CD4-positive, alpha-beta T cell treated with Interleukin-6 at 100 ng/mL for 8 hours (primary cell): ENCODE measurements around the gene SLC25A21.
"Not testable (repeated sequence)": the region's sequence is repeated elsewhere in the genome, so short reads cannot be mapped to it uniquely, and the experiment has no call there.

Experiments
- DNase-seq: peaks from one replicate; pipeline ENCODE4 v3.0.0-alpha.2; 2020; ENCODE audit warnings: mixed read lengths, low spot score

The SLC25A21 gene

GRCh38 chr14:37172024-37172869, at the start of gene SLC25A21:
SLC25A21 (minus strand) TSS chr14:37172606.
- DNase-seq, result no peak

DNA sequence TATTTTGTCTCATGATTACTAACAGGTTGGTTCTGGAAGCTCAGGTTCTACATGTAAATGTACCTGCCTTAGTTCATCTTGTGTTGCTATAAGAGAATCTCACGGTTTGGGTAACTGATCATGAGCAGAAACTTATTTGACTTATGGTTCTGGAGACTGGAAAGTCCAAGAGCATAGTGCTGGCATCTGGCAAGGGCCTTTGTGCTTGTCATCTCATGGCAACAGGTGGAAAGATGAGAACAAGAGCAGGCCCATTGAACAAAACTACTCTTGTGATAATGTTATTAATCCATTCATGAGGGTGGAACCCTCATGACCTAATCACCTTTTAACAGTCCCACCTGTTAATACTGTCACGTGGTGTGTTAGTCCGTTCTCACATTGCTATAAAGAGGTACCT, 48.7 kb upstream of the SLC25A21 start:
- DNase-seq, result no peak

DNA sequence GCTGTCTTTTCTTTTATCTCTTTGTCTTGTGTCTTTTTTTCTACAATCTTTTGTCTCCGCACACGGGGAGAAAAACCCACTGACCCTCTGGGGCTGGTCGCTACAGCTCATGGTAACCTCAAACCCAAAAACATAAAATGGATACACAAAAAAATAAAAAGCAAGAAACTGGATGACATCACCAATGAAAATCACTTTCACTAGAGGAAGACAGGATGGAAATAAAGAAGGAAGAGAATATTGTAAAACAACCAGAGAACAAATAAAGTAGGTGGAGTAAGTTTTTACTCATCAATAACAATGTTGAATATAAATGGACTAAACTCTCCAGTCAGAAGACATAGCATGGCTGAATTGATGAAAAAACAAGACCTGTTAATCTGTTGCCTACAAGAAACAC, 42.9 kb upstream of the SLC25A21 start:
- DNase-seq, result no peak

- DNase-seq, result no peak
These were observed 40.6 kb upstream of the SLC25A21 start for GRCh38 chr14:37213016-37213415.

- DNase-seq, result no peak
These were observed 38.0 kb upstream of the SLC25A21 start for GRCh38 chr14:37210448-37210847.

DNA sequence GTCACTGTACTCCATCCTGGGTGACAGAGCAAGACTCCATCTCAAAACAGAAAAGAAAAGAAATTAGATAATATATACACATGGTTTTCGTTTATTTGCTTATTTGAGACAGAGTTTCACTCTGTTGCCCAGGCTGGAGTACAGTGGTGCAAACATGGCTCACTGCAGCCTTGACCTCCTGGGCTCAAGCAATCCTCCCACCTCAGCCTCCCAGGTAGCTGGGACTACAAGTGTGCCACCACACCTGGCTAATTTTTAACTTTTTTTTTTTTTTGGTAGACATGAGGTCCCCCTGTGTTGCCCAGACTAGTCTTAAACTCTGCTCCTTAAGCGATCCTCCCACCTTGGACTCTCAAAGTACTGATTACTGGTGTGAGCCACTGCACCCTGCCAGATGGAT, 37.2 kb upstream of the SLC25A21 start:
- DNase-seq, result not testable (repeated sequence)

DNA sequence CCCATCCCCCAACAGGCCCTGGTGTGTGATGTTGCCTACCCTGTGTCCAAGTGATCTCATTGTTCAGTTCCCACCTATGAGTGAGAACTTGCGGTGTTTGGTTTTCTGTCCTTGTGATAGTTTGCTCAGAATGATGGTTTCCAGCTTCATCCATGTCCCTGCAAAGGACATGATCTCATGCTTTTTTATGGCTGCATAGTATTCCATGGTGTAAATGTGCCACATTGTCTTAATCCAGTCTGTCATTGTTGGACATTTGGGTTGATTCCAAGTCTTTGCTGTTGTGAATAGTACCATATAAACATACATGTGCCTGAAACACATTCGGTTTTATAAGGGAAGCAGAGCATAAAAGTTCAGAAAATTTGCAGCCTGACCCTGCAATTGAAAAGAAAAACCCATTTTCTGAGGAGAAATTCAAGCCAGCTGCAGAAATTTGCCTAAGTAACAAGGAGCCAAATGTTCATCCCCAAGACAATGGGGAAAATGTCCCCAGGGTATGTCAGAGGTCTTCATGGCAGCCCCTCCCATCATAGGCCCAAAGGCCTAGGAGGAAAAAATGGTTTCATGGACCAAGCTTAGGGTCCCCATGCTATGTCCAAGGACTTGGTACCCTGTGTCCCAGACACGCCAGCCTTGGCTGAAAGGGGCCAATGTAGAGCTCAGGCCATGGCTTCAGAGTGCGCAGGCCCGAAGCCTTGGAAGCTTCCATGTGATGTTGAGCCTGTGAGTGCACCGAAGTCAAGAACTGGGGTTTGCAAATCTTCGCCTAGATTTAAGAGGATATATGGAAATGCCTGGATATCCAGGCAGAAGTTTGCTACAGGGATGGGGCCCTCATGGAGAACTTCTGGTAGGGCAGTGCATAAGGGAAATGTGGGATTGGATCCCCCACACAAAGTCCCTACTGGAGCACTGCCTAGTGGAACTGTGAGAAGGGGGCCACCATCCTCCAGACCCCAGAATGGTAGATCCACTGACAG, 33.5 kb upstream of the SLC25A21 start:
- DNase-seq, result not testable (repeated sequence)

DNA sequence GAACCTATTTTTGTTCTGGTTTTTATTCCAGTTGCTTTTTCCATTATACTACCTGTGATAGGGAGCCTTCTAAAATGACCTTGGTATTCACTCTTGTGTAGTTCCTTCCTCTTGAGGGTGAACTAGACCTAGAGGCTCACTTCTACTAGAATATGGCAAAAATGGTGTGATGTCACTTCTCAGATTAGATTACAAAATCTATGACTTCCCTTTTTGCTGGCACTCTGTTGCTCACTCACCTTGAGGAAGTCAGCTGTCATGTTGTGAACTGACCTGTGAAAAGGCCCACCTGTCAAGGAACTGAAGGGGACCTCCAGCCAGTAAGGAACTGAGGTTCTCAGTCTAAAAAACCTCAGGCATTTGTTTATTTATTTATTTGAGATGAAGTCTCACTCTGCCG, 31.0 kb upstream of the SLC25A21 start:
- DNase-seq, result no peak

DNA sequence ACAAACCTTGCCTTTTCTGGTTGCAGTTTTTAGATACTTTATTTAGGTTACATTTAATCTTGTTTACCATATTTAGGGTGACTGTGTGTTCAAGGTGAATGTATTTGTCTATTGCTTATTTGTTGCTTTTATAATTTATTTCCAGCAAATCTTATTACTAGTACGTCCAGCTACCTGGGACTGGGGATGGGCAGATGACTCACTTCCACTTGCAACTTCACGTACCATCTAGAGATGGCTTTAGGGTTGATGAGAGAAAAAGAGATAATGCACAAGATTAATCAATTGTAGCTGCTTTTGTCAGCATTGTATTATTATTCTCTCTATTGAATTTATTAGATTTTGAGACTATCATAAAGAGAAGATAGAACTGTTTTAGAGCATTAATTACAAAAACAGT, 30.4 kb upstream of the SLC25A21 start:
- DNase-seq, result no peak

DNA sequence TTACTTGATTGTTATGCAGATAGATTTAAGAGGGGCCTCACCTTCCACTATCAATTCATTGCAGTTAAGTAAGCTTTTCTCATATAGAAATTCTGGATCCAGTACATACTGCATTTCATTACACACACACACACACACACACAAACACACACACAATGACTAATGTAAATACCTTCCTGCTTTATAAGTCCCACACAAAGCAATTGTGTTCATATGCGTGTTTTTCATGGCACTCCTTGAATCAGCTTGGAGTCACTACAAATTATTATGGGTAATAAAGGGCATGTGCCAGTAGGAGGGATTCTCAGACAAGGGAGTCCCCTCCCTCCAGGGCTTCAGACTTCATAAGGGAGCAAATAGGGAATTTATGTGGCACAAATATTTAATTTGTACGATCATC, 29.9 kb upstream of the SLC25A21 start:
- no peak for DNase-seq

- DNase-seq, result no peak
These were observed 29.3 kb upstream of the SLC25A21 start for GRCh38 chr14:37201724-37202123.

DNA sequence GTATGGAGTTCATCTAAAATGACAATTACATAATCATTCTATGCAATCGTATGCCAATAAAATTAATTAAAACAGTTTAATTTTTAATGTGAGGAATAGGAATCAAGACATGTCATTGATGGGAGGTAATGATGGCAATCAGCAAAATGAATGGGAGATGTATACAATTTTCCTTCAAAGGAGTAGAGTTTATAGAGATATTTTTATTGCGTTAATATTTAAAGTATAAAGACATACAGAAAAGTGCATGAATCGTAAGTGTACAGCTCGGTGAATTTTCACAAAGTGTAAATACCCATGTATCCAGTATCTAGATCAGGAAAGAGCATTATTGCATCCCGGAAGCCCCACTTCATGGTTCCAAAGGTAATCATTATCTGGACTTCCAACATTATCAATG, 26.5 kb upstream of the SLC25A21 start:
- no peak for DNase-seq

GRCh38 chr14:37198273-37198598, 25.8 kb upstream of the SLC25A21 start:
- no peak for DNase-seq

DNA sequence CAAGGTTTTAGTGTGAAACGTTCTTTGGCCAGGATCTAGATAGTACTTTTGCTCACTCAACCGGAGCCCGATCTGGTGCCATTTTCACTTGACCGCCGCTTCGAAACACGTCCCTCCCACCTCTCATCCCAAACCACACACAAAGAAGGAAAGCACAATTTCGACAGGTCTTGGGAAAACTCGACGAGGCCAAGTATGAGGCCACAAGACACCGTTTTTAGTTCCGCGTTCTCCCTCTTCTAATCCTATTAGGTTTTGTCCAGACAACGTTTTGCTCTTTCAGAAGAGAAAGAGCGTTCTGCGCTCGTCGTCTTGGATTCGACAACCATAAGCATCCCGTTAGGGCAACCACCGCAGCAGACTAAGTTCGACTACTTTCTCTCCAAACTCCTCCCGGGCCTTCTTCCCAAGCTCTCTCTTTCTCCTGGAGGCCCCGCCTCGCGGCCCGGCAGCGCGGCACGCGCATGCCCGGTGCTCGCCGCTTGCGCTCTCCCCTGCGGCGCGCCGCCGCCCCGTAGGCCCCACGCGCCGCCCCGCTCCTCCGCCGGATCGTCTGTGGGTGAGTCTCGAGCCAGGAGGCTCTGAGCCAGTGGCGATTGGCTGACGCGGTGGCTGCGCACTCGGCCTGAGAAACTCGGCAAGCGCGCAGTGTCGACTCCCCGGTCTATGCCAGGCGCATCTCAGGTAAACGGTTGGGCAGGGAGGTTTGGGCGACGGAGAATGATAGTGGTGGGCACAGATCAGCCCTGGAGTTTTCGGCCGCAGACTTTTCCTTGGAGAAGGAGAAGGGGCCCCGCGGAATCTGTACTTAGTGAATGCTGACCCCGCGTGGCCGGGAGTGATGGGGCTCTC, 25.2 kb upstream of the SLC25A21 start, which contains the start of gene MIPOL1:
TSS of gene MIPOL1 (plus strand) at position 517 of the 852 bp plus-strand sequence. CDS start 49,952 bp downstream, outside the sequence.
- DNase-seq, result no peak

DNA sequence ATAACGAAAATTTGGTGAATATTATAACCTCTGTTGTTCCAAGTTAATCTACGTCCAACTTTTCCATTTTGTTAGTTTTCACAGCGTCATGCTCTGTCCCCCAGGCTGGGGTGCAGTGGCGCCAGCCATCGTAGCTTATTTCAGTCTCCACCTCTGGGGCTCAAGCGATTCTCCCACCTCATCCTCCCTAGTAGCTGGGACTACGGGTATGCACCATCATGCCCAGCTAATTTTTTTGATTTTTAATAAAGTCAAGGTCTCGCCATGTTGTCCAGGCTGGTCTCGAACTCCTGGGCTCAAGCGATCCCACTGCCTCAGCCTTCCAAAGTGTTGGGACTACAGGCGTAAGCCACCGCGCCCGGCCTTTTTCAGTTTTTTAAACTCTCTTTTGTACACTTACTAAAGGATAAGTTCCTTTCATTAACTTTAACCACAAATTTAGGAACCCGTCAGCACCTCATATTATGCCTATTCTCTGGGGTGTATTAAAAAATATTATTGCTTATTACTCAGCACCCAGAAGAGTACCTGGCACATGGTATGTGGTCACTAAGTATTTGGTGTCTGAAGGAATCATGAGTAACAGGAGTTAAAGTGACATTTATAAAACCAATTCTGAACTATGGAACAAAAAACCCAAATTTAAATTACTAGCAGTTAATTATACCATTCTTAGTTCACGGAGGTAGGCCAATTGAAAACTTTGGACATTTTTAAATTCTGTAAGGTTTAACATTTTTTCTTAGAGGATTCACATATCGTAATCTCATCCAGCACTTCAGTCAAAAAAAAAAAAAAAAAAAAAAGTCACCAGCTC, 24.4 kb upstream of the SLC25A21 start:
- DNase-seq, result no peak

DNA sequence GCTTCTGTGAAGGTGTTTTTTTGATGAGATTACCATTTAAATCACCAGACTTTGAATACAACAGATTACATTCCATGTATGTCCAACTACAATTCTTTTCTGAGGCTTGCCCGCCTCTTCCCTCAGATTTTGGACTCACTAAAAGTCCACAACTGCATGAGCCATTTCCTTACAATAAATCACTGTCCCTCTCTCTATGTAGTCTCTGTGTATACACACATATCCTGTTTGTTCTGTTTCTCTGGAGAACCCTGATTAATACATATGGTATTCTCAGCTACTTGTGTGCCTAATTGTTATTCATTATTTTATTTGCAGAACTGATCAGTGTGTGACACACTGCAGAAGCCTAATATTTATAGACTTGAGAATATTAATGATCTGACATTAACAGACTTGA, 22.9 kb upstream of the SLC25A21 start:
- DNase-seq, result no peak

DNA sequence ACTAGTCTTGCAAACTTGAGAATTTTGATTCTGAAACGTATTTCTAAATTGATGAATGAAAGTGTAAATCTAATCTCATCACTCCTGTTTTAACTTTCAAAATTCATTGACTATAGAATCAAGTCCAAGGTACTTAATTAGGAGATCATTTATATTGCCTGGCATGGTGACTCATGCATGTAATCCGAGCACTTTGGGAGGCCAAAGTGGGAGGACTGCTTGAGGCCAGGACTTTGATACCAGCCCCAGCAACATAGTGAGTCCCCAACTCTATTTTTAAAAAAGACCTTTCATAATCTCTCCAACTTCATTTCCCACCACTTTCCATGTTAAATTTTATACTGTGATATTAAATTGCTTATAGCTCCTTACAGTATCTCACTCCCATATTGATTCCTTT, 22.3 kb upstream of the SLC25A21 start:
- no peak for DNase-seq

DNA sequence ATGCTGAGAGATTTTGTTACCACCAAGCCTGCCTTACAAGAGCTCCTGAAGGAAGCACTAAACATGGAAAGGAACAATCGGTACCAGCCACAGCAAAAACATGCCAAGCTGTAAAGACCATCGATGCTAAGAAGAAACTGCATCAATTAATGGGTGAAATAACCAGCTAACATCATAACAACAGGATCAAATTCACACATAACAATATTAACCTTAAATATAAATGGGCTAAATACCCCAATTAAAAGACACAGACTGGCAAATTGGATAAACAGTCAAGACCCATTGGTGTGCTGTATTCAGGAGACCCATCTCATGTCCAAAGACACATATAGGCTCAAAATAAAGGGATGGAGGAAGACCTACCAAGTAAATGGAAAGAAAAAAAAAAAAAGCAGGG, 17.3 kb upstream of the SLC25A21 start:
- DNase-seq, result not testable (repeated sequence)

DNA sequence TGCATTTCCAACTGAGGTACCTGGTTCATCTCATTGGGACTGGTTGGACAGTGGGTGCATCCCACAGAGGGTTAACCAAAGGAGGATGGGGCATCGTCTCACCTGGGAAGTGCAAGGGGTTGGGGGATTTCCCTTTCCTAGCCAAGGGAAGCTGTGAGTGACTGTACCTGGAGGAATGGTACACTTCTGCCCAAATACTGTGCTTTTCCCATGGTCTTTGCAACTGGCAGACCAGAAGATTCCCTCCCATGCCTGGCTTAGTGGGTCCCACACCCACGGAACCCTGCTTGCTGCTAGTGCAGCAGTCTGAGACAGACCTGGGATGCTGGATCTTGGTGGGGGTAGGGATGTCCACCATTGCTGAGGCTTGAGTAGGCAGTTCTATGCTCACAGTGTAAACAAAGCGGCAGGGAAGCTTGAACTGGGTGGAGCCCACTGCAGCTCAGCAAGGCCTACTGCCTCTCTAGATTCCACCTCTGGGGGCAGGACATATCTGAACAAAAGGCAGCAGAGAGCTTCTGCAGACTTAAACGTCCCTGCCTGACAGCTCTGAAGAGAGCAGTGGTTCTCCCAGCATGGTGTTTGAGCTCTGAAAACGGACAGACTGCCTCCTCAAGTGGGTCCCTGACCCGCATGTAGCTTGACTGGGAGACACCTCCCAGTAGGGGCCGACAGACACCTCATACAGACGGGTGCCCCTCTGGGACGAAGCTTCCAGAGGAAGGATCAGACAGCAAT, 15.6 kb upstream of the SLC25A21 start:
- not testable (repeated sequence) for DNase-seq

GRCh38 chr14:37187294-37187693, 14.9 kb upstream of the SLC25A21 start:
- no peak for DNase-seq
